Measurements from ENCODE around the gene TBC1D12.
"Not testable (repeated sequence)": the region's sequence is repeated elsewhere in the genome, so short reads cannot be mapped to it uniquely, and the experiment has no call there.

The TBC1D12 gene

DNA sequence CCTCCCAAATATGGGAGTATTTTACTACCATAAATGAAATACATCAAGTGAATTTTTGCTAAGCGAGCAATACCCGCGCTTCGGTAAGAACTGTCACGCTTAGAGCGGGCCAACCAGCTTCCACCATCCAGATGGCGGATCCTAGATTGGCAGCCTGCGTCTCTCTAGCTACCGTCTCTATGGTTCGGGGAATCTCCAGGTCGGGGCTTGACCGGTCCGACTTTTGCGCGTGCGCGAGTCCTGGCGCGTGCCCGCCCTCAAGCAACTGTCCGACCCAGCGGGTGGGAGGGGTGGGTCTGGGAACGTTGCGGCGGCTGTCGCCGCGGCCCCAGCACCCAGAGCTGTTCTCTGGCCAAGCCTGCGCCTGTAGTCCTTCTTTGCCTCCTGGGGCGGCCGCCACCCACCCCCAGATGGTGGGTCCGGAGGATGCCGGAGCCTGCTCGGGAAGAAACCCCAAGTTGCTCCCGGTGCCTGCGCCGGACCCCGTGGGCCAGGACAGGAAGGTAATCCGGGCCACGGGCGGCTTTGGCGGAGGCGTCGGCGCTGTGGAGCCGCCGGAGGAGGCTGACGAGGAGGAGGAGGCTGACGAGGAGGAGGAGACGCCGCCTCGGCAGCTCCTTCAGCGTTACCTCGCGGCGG is at the start of gene TBC1D12:
TSS of gene TBC1D12 (plus strand) at position 338 of the 639 bp plus-strand sequence. CDS start at position 411, 73 bp downstream.
- DNase-seq, result peak; percentile 21

DNA sequence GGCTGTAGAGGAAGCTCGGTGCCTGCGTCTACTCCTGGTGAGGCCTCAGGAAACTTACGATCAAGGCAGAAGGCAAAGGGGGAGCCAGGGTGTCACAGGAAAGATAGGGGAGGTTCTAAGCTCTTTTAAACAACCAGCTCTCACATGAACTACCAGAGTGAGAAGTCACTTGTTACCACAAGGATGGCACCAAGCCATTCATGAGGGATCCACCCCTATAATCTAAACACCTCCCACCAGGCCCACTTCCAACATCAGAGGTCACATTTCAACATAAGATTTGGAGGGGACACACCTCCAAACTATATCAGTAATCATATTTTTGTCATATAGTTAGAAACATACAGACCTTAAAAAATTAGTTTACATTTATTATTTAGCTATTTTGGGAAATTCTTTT is 49.0 kb upstream of the TBC1D12 start:
- no peak for DNase-seq

DNA sequence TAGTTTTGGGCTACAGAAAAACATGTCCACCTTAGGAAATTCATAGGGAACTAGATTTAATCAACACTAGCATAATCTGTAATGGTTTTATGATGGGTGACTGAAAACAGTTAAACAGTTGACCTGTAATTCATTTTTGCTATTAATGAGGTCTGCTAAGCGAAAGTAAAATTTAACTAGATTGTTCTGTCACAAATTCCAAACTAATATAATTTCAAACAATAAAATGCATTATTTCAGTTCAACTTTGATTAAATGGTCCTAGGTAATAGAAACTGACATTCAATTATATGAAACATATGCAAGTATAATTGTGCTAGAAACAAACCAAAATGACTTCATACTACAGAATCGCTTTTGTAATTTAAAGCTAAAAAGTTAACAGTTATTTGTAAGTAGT is 46.5 kb upstream of the TBC1D12 start:
- DNase-seq, result no peak

DNA sequence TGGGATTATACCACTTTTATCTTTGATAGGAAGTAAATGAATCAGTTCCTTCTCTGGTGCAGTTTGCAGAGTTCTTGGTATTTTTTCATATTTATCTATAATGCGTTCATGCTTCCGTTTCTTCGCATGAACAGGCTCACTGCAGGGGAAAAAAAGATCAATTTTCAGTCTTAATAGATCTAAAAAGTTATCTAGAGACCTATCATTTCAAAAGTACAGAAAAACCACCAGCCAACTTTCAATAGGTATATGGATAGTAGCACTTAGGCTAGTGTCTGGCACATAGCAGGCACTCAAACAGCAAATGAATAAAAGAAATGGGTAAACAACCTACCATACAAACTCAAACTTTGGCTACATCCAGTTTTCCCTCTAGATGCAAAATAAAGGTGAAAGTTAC is 45.1 kb upstream of the TBC1D12 start:
- DNase-seq, result no peak

DNA sequence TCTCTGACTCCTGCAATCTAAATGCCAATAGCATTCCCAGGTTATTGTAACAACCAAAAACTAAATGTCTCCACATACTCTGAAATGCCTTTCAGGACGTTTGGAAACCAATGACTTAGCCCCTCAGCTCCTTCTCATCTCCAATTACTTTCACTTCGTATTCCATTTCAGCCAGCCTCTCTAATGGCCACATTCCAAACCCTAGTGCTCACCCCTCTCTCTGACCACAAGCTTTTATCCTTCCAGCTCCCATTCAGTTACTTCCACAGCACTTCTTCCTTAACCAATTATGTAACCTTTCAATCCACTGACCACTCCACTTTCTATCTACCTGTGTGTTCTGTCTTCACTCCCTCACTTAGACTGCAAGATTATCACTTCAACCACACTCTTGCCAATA is 43.9 kb upstream of the TBC1D12 start:
- DNase-seq, result no peak

DNA sequence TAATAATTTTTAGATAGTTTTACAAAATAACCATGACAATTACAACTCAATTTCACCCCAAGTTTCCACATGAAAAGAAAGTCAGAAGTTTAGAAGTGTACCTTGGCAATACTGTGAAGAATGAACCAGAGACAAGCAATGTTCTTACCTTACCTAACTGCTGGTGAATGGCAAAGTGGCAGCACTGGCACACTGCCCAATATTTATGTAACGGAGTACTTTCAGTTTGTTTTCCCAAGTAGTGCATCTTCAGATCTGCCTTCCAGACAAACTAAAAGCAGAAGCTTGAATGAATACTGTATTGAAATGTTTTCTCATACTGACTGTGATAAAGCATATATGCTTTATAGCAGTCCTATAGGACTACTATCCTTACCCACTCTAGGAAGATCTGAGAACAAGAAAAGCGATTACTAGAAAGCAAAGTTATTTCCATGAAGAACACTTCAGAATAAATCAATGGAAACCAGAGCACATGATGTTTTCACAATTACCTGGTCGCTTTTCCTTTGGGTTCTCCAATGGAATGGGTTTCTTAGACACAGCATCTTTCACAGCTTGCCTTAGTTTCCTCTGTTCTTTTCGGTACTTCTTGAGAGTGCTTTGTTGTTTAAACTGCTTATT is 41.1 kb upstream of the TBC1D12 start:
- DNase-seq, result no peak

DNA sequence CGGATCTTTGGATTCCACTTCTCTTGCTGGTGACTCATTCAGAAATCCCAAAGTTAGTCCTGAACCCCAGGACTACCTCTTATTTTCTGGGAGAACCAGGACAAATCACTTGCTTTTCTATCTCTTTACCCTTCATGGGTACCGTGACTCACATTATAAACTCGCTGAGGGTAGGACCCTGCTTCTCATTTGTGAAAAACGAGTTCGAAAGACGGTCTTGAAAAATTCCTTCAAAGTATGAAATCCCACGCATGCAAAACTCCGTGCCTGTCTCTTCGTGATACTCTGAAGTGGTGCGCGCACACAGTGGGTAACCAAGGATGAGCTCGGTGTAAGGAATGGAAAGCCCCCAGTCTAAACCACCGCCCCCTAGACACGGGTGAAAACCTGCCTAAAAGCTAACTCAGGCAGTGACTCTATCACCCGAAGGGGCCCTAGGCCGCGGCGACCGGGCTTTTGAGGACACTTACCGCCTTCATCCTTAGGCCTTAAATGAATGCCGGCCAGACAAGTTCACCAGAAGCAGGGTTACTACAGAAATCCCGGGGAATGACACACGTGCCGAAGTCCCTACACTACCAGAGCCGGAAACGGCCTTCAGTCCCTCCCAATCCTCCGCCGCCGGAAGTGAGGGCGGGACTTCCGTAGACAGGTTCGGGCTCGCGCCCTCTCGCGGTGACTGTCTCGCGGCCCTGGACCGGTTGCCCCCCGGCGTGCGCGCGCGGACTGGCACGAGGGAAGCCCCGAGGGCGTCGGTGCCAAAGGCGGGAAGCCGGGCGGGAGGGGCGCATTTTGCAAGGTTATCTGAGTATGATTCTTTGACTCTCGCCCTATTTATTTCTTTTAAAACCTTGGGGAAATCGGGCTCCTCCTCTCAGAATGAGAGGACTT is 39.7 kb upstream of the TBC1D12 start, which contains the start of gene NOC3L:
TSS of gene NOC3L (minus strand) at position 580 of the 891 bp plus-strand sequence. CDS start at position 479, 101 bp downstream.
- DNase-seq, result peak; percentile 96

DNA sequence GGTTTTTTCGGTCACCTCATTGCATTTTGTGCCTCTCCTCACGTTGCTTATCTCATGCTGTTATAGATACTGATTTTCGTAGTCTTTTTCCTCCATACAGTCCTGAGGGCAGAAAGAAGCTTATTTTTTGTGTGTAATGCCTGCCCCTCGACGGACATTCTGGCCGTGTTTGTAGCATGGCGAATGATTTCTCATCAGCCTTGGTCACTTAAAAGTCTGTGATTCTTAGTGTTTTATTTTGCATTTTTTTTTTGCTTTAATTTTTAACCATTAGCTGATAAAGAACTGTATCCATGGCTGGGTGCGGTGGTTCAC is 39.1 kb upstream of the TBC1D12 start:
- no peak for DNase-seq

DNA sequence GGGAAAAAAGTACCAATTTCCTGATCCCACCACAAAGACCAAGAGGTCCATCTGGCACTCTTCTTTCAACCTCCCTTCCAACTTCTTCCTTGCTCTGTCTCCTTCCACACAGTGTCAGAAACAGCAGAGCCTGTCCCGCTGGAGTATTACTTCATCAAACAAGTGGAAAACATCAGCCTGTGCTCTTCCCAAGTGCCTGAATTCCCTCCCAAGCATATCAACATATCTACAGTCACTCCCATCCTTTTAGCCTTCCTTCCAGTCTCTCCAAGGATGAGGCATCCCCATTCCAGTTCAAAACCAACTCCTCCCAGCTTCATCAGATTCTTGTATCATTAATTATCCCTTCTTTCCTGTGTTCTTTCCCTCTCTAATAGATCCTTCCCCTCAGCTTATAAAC is 37.9 kb upstream of the TBC1D12 start:
- DNase-seq, result no peak

DNA sequence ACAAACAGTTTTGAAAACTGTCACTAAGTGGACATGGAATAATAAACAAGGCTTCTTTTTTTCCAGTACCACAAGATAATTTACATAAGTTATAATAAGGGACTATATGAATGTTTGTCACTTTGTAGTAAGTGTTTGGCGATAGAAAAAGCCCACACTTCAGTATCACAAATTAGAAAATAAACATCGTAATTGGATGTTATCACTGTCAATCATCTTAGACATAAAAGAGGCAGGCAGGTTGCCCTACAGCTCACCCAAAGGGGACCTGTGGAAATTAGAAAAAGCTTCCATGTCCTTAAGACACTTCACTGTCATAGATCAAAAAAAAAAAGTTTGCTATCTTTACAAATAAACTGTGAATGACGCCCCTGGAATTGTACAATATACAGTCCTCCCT is 36.0 kb upstream of the TBC1D12 start:
- DNase-seq, result no peak

DNA sequence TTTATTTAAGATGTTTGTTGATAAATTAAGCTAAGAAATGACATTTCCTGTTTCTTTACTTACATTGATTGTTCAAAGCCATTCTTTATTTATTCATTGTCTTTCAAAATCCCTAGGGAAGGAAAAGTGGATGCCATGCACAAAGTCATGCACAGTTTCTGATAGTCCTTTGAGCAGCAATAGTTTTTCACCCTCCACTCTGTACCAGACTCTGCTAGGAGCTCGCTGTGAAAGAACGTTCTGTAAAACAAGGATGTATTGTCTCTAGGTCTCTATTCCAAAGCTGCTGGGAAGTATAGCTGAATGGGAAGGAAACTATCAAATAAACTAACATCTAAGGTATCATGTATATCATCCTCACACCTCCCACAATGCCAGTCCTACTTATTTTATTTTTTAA is 31.8 kb upstream of the TBC1D12 start:
- no peak for DNase-seq

DNA sequence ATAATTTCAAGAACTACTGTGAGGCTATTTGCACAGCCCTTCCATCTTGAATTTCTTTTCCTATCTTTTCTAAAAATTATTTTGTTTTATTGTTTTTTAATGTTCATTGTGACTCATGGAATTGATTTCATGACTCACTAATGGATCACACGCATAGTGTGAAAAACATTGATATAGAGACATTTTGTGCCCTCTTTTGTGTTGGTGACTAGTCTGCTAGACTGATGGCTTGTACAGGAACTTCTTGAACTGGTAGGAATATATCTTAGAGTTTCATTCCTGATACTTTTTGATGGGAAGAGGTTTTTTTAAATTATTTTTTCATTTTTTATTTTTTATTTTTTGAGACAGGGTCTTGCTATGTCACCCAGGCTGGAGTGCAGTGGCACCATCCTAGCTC is 27.0 kb upstream of the TBC1D12 start:
- DNase-seq, result no peak

DNA sequence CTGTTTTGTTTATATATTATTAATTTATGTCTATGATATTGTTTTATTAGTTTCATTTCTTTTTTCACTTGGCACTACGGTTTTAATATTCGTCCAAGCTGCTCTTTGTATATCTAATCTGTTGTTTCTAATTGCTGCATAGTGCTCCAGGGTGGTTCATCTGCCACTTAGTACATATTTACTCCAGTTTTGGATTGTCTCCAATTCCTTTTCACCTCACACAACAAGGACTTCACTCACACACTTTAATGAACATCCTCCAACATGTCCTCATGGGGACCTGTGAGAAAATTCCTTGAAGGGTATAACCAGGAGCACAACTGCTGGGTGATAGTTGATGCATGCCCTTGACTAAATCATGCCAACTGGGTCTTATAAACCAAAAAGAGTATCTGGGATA is 25.5 kb upstream of the TBC1D12 start:
- DNase-seq, result no peak

DNA sequence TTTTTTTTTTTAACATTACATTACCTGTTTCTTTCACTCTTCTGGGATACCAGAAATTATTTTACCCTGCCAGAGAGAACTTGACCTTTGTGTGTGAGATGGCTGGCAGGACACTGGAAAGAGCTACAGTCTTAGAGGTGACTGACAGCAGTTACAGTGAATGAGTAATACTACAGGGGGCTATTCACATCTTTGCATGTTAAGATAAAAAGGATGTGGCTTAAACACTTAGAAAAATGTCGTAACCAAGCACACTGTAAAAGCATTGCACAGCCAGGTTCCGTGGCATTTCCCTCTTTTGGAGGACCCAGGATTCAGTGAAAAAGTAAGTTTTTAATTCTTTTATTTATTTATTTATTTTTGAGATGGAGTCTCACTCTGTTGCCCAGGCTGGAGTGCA is 18.8 kb upstream of the TBC1D12 start:
- no peak for DNase-seq

DNA sequence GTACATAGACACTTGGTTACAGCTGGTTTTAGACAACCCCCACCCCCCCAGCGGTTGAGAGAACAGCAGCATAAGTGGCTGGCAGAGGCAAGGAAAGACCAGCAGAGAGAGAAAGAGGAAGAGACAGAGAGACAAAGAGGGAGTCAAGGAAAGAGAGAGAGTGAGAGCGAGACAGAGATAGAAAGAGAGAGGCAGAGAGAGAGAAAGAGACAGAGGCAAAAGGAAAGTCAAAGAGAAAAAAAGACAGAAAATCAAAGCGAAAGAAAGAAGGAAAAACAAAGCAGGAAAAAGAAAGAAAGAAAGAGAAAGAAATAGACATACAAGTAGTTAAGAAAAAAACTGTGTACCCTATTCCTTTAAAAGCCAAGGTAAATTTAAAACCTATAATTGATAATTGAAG is 16.6 kb upstream of the TBC1D12 start:
- DNase-seq, result not testable (repeated sequence)

DNA sequence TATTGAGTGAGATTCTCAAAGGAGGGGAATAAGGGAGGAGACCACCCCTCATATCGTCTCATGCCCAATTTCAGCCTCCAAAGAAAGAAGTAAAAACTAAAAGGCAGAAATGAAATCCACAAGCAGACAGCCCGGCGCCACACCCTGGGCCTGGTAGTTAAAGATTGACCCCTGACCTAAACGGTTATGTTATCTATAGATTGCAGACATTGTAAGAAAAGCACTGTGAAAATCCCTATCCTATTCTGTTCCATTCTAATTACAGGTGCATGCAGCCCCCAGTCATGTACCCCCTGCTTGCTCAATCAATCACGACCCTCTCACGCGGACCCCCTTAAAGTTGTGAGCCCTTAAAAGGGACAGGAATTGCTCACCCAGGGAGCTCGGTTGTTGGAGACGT is 10.2 kb upstream of the TBC1D12 start:
- not testable (repeated sequence) for DNase-seq

DNA sequence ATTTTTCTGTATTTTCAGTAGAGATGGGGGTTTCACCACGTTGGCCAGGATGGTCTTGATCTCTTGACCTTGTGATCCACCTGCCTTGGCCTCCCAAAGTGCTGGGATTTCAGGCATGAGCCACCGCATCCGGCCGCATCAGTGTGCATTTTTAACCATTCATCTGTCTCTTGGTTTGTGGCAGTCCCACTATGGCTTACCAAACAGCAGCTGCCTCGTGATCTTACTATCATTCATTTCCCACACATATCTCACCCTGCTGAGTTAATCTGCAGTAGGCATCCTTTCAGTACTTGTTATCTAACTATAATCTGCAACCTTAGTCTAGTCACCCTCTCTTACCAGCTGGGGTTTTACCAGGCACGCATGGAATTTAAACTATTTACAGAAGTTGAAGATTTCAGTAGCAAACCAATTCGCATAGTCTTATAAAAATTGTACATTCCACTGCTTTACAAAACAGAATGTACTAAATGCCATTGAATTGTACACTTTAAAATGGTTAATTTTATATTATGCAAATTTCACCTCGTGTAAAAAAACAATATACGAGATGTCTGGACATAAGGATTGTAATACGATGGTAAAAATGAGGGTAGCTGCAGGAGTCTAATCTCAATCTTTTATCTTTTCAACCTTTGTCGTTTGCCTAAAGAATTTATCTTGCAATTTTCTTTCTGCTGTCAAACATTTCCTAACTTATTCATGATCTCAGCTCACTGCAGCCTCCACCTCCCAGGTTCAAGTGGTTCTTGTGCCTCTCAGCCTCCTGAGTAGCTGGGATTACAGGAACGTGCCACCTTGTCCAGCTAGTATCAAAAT is 4.6 kb upstream of the TBC1D12 start:
- no peak for DNase-seq

DNA sequence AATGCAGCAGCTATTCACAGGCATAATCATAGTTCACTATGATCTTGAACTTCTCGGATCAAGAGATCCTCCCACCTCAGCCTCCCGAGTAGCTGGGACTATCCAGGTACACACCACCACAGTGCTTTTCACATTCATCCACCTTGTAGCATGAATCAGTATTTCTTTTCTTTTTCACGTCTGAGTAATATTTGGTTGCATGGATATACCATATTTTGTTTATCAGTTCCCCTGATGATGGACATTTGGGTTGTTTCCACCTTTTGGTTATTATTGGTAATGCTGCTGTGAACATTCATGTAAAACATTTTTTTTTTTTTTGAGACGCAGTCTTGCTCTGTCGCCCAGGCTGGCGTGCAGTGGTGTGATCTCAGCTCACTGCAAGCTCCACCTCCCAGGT is 3.6 kb upstream of the TBC1D12 start:
- no peak for DNase-seq

DNA sequence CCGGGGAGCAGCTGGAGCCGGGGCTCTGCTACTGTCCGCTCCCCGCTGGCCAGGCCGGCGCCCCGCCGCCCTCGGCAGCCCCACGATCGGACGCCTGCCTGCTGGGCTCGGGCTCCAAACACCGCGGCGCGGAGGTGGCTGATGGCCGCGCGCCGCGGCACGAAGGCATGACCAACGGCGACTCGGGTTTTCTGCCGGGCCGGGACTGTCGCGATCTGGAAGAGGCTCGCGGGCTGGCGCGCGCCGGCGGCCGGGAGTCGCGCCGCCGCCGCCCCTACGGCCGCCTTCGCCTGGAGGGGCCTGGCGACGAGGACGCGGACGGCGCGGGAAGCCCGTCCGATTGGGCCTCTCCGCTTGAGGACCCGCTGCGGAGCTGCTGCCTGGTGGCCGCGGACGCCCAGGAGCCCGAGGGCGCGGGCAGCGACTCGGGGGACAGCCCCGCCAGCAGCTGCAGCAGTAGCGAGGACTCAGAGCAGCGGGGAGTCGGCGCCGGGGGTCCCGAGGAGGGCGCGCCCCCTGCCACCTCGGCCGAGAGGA is 570 bp downstream of the TBC1D12 start:
- DNase-seq, result no peak

DNA sequence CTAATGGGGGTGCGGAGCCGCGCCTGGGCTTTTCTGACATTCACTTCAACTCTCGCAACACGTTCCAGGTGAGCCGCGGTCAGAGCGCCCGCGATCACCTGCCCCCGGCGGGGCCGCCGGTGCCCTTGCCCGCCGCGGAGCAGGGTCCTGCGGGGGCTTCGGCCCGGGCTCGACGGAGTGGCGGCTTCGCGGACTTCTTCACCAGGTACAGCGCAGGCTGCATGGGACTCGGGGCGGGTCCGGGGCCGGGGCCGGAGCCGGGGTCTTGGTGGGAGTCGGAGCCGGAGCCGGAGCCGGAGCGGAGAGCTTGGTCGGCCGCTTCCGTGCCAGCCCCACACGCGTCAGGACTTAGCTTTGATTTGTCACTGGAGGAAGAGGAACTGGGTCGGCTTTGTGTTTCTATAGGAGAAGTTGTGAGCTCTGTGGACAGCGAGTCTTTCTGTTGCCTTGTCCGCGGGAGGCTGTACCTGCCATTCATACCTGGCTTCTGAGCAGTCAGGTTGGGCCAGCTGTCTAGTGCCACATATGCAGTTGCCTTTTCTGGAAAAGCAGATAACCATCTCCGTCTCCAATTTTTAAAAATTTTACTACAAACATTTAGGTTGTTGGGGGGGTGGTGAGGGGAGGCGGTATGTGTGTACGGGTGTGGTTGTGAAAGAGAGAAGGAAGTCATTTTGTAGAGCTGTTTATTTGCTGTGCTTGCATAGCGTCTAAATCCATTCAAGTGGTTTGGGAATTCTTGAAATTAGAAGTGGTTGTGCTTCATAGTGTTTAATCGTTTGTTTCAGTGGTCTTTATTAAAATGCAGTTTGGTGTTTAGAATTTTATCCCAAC is 1.3 kb downstream of the TBC1D12 start:
- no peak for DNase-seq

DNA sequence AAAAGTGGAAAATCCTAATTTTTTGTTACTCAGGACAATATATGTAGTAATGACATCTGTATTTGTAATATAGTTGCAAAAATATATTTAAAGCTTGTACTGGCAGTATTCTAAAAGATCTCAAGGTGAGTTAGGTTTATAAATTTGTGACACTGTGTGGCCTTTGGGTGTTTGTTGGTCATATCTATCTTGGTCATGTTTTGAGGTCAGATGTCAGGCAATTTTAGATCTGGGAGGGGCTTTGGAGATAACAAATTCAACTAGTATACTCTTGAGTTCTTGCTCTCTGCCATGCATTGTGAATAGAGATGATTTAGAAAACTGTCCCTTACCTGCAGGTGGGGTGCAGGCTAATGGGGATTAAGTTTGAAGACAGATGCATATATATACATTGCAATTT is 3.1 kb downstream of the TBC1D12 start:
- no peak for DNase-seq

DNA sequence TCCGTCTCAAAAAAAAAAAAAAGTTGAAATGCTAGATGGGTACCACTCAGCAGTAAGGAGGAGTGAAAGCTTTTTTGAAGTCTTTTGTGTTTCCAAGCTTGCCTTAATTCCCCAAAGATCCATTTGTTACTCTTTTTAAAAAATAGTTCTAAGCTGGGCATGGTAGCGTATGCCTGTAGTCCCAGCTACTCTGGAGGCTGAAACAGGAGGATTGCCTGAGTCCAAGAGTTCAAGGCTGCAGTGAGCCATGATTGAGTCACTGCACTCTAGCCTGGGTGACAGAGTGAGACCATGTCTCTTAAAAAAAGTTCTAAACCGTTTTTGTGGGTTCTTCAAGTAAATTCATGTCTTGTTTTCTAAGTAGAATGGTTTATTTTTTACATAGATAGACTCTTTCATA is 5.3 kb downstream of the TBC1D12 start:
- DNase-seq, result no peak

All from activated CD8-positive, alpha-beta memory T cell treated with anti-CD3 and anti-CD28 coated beads, Interleukin-2, amount 50 U/mL, for 4 hours (primary cell).